MG63 (cell line): Measurements from ENCODE around the gene TGM2. TPM values are rescaled to one million over a fixed set of nuclear protein-coding genes. Genes with fewer than 3 reads are reported as not detected.

Source experiments
- DNase-seq: peaks from one replicate; pipeline ENCODE4 v3.0.0-alpha.2; 2020
- H3K27me3 ChIP-seq: fragments of 250-450 bp; sonication (Bioruptor Pico); 2 replicates; pipeline ENCODE4 v1.5.1; 2020; ENCODE audit warnings: mild to moderate bottlenecking, moderate library complexity
- H3K36me3 ChIP-seq: fragments of 250-450 bp; sonication (Bioruptor Pico); 2 replicates; pipeline ENCODE4 v1.5.1; 2020; ENCODE audit warnings: mild to moderate bottlenecking, moderate library complexity
- H3K4me3 ChIP-seq: fragments of 250-450 bp; sonication (Bioruptor Pico); 2 replicates; pipeline ENCODE4 v1.5.1; 2020; ENCODE audit warnings: mild to moderate bottlenecking, moderate library complexity
- H3K9me3 ChIP-seq: fragments of 250-450 bp; sonication (Bioruptor Pico); 2 replicates; pipeline ENCODE4 v1.5.1; 2020; ENCODE audit warnings: mild to moderate bottlenecking, moderate library complexity
- total RNA-seq: library from RNA; depleted of rRNA; stranded (reverse); fragments of >200 nt; shearing (Covaris generic); gene quantifications from 2 replicates; pipeline ENCODE4 v1.2.3, GENCODE V29; 2014; ENCODE audit warnings: low replicate concordance

Gene TGM2
- total RNA-seq, 1 experiment from 2014 or later, result 111 TPM

DNA sequence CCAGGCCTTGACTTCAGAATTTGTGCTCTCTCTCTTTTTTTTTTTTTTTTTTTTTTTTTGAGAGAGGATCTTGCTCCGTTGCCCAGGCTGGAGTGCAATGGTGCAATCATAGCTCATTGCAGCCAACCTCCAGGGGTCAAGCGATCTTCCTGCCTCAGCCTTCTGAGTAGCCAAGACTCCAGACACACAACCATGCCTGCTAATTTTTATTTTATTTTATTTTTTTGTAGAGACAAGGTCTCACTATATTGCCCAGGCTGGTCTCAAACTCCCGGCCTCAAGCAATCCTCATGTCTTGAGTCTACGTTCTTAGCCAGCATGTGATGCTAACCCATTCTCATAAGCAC is 19.4 kb downstream of the TGM2 start:
- H3K36me3 ChIP-seq, result peaks cover 53% of the 10 kb centered on the region

DNA sequence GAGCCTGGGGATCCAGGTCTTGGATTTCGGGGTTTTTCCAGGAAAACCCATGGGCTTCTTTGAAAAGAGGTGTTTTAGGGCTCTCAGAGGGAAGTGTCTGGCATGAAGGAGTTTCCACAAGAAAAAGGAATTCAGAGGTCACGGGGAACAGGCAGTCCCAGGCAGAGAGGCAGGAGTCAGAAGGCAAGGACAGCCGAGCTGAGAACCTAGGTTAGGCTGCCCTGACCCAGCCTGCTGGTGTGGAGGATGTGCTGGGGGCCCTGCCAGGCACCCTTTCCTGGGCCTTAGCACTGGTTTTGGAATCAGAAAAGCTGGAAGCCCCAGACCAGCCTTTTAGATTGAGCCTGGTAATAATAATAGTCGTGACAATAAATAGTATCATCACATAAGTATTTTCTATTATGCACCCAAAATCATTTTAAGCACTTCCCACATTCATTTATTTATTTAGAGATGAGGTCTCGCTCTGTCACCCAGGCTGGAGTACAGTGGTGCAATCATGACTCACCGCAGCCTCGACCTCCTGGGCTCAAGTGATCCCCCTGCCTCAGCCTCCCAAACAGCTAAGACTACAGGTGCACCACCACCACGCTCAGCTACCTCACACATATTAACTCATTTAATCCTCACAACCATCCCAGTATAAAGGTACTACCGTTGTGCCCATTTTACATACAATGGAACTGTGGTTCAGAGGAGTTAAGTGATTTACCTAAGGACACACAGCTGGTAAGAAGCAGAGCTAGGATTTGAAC is 19.9 kb downstream of the TGM2 start:
- DNase-seq, result peak; percentile 83
- H3K4me3 ChIP-seq, result no peak overlapping the region
- H3K36me3 ChIP-seq, result peaks cover 47% of the 10 kb centered on the region
- no peaks in the 10 kb centered on the region for H3K9me3 ChIP-seq
- no peaks in the 10 kb centered on the region for H3K27me3 ChIP-seq

More for the DNA sequence above, 19.4 kb downstream of the TGM2 start:
- Histone ChIP-seq H3K9me3 (no peaks in the 10 kb centered on the region), H3K4me3 (no peak overlapping the region), H3K27me3 (no peaks in the 10 kb centered on the region)
- no peak for DNase-seq

GRCh38 chr20:38144598-38144973 is 20.5 kb downstream of the TGM2 start:
- Histone ChIP-seq H3K36me3 (peaks cover 46% of the 10 kb centered on the region), H3K27me3 (no peaks in the 10 kb centered on the region), H3K9me3 (no peaks in the 10 kb centered on the region), H3K4me3 (no peak overlapping the region)
- DNase-seq, result no peak

- Histone ChIP-seq H3K4me3 (no peak overlapping the region), H3K36me3 (peaks cover 48% of the 10 kb centered on the region), H3K9me3 (no peaks in the 10 kb centered on the region), H3K27me3 (no peaks in the 10 kb centered on the region)
- DNase-seq, result peak; percentile 95
Observed at GRCh38 chr20:38143646-38144554, 21.2 kb downstream of the TGM2 start.

DNA sequence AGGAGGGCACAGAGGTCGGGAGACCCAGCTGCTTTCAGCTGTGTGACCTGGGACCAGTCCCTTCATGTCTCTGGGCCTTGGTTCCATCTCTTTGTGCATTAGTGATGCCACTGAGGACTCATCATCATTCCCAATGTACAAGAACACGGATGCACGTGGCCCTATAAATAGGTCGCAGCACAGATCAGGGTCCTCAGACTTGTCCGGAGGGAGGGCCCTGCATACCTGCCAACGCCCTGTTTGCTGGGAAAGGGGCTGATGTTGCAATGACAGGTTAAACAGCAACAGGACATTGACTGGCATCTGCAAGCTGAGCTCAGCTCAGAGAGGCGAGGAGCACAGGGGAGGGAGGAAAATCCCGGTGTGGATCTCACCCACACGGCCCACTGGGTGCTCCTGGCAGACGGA is 21.8 kb downstream of the TGM2 start:
- no peak for DNase-seq
- Histone ChIP-seq H3K9me3 (no peaks in the 10 kb centered on the region), H3K36me3 (peaks cover 49% of the 10 kb centered on the region), H3K27me3 (no peaks in the 10 kb centered on the region), H3K4me3 (no peak overlapping the region)

DNA sequence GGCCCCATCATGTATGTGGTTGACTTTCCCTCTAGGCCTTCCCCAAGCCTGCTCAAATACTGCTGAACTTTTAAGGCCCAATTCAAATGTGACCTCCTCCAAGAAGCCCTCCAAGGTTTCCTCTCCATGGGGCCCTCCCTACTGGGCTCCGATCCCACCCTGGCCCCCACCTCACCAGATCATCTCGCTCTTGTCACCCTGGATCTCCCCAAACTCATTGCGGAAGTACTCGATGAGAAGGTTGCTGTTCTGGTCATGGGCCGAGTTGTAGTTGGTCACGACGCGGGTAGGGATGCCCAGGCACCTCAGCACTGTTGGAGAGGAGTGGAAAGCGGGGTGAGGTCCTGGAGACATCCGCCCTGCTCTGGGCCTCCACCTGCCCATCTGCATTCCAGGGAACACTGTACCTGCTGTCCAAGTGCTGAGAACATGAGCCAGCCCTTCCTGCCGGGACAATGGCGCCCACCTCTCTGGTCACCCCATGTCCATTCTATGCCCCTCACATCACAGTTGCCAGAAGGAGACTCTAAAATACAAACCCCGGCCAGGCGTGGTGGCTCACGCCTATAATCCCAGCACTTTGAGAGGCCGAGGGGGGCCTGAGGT is 23.1 kb downstream of the TGM2 start:
- H3K27me3 ChIP-seq, result no peaks in the 10 kb centered on the region
- no peak for DNase-seq
- H3K9me3 ChIP-seq, result no peaks in the 10 kb centered on the region
- H3K36me3 ChIP-seq, result peaks cover 53% of the 10 kb centered on the region
- no peak overlapping the region for H3K4me3 ChIP-seq

DNA sequence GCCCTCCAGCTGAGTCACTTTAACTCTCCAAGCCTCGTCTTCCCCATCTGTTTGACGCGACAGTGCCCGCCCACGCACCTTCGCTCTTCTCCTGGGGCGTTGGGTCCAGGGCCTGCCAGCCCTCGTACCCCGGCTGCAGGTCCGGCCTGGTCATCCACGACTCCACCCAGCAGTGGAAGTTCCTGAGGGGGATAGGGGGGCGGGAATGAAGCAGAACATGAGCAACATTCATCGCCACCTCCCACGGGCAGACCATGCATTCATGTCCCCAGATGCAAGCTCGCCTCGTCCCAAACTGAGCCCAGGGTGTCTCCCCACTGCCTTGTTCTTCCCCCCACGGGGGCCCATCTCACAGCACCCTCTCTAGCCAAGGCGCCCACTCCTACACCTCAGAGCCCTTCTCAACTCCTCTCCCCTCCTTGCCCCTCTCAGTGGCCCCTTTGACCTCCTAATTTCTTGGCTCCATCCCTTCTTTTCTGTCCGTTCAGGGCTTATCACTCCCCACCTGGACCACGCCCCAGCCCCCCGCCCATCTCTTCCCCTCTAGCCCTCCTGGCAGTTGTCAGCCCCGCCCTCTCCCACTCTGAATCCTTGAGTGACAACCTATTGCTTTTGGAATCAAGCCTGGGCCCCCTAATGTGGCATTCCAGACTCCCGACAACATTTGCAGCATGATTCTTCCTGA is 23.7 kb downstream of the TGM2 start:
- Histone ChIP-seq H3K36me3 (peaks cover 55% of the 10 kb centered on the region), H3K27me3 (no peaks in the 10 kb centered on the region), H3K4me3 (no peak overlapping the region), H3K9me3 (no peaks in the 10 kb centered on the region)
- no peak for DNase-seq

- no peaks in the 10 kb centered on the region for H3K9me3 ChIP-seq
- H3K27me3 ChIP-seq, result no peaks in the 10 kb centered on the region
- H3K36me3 ChIP-seq, result peaks cover 59% of the 10 kb centered on the region
- no peak overlapping the region for H3K4me3 ChIP-seq
- no peak for DNase-seq
Observed at GRCh38 chr20:38139977-38140753, 24.9 kb downstream of the TGM2 start.

DNA sequence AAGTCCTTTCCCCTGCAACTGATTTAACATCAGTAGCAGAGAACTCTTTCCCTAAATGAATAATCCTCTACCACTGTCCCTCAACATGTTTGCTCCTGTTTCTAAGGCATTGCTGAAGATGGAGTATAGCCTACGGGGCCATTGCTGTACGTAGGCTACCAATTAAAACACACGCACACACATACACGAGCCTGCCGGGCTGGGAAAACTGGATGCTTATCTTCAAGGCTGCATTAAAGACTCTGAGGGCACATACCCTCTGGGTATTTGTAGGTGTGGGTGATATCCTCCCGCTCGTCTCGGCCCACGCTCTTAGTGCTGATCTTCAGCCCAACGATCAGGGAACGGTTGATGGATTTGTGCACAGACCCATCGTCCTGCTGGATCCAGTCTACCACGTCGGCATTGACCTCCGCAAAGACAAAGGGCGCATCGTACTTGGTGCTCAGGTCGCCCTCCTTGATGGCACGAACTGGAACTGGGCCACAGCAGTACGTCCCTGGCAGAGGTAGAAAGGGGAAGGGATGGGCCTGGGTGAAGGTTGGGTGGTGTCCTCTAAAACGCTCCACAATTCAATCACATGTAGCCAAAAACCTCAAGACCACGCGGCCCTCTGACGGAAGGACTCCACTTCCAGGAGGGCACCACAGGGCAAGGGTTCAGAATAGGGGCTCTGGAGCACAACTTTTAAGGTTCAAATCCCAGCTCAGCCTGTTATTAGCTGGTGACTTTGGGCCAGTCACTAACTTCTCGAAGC is 25.7 kb downstream of the TGM2 start:
- DNase-seq, result no peak
- H3K9me3 ChIP-seq, result no peaks in the 10 kb centered on the region
- H3K4me3 ChIP-seq, result no peak overlapping the region
- H3K36me3 ChIP-seq, result peaks cover 64% of the 10 kb centered on the region
- H3K27me3 ChIP-seq, result no peaks in the 10 kb centered on the region

DNA sequence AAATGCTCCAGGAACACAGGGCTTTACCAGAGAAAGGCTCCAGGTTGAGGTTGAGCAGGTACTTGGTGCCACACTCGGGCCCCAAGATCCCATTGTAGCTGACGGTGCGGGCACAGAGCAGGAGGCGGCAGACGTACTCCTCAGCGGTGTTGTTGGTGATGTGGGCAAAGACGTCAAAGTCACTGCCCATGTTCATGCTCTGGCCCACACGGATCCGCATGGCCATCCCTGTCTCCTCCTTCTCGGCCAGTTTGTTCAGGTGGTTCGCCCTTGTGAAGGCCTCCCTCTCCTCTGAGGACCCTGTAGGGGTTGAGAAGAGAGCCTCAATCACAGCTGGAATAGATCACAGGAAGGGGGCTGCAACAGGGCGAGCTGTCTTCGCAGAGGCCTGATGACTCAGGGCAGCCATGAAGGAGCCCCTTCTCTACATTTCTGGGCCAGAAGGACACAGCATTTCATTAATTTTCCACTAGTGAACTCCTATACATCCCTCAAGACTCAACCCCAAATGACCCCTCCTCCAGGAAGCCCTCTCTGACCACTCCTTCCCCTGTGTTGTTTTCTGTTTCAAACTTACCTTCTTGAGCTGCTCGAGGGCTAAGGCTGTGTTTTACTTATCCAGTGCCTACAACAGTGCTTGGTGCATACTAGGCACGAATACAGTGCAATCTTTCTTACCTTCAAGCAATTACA is 26.8 kb downstream of the TGM2 start:
- no peaks in the 10 kb centered on the region for H3K9me3 ChIP-seq
- H3K36me3 ChIP-seq, result peaks cover 64% of the 10 kb centered on the region
- no peak for DNase-seq

DNA sequence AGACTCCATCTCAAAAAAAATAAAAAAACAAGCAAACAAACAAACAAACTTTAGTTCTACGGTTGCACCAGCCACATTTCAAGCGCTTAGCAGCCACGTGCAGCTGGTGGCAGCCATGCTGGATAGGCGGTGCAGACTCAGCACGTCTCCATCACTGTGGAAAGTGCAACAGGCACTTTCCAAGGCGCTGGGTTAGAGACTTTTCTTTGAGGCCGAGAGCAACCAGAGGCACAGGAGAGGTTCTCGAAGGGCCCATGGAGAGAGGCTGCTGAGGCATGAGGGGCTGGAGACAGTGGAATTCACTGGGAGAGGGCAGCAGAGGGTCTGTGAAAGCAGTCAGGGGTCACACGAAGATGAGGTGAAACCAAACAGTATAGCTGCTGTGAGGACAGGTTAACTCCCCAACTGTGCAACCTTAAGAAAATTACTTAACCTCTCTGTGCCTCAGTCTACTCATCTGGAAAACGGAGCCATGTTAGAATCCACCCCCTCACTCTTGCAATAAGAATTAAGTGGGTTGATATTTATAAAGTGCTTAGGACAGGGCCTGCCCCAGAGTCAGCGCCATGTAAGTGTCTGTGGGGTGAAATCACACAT is 27.5 kb downstream of the TGM2 start:
- DNase-seq, result no peak
- peaks cover 62% of the 10 kb centered on the region for H3K36me3 ChIP-seq
- H3K4me3 ChIP-seq, result no peak overlapping the region
- H3K9me3 ChIP-seq, result no peaks in the 10 kb centered on the region
- H3K27me3 ChIP-seq, result no peaks in the 10 kb centered on the region

More for the DNA sequence above, 26.8 kb downstream of the TGM2 start:
- H3K4me3 ChIP-seq, result no peak overlapping the region
- no peaks in the 10 kb centered on the region for H3K27me3 ChIP-seq

DNA sequence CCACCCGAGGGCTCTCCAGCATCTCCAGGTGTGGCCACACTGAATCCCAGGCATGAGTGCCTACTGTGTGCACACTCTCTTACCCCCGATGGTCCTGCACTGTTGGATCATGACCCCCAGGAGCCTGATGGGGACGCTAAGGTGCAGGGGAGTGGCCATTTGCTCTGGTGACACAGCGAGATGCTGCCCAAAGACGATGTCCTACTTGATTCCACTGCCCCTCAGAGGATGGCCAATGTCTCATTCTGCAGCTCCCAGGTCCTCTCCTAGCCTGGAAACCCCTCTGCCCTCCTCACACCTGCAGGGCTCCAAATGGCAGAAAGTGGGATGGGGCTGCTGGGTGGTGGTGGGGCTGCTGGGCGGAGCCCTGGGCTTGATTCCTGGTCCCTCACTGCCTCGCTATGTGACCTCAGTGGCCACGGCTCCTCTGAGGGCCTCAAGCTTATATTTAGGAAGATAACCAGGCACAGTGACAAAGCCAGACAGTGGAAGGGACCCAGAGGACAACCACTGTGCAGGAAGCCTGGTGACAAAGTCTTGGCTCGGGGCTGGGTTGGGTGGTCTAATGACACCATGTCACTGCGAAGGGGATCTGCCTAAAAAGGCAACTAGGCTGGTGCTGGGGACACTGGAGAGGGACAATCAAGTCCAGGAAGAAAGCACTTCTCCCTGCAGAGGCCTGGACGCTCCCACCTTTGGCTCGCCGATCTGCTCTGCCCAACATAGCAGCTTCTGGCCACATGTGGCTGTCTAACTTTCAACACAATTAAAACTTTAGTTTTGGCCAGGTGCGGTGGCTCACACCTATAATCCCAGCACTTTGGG is 28.4 kb downstream of the TGM2 start:
- Histone ChIP-seq H3K4me3 (no peak overlapping the region), H3K27me3 (no peaks in the 10 kb centered on the region), H3K36me3 (peaks cover 62% of the 10 kb centered on the region), H3K9me3 (no peaks in the 10 kb centered on the region)
- DNase-seq, result no peak

DNA sequence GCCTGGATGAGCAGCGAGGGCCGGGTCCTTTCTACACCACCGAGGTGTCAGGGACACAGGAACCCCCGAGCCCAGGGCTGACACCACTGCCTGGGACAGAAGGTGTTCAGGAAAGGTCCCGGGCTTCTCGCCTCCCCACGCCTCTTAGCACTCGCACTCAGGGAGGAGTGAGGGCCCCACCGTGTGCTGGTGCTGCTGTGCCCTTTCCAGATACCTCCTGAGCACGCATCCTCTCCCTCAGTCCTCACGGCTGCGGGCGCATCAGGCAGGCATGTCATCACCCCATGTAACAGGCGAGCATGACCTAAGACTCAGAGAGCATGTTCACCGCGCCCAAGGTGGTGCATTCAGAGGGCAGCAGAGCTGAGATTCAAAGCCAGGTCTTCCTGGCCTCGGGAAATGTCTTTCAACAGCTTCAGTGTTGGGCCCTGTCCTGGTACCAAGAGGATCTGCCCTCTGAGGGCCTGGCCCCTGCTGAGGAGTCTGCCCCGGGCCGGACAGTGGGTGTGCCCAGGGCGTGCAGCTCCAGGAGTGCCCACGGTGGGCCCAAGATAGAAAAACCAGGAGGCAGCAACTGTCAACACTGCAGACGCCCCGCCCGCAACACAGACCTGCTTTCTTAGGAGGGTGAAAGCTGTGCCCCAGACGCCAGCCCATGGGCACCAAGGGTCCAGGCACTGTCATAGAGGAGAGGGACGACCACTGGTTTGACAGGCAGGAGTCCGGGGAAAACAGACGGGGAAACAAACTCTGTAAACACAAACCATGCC is 29.2 kb downstream of the TGM2 start:
- DNase-seq, result no peak
- Histone ChIP-seq H3K4me3 (no peak overlapping the region), H3K9me3 (no peaks in the 10 kb centered on the region), H3K27me3 (no peaks in the 10 kb centered on the region), H3K36me3 (peaks cover 59% of the 10 kb centered on the region)
